Measurements from ENCODE around the gene SERTAD4. TPM values are rescaled to one million over a fixed set of nuclear protein-coding genes. Genes with fewer than 3 reads are reported as not detected.
"Not testable (repeated sequence)": the region's sequence is repeated elsewhere in the genome, so short reads cannot be mapped to it uniquely, and the experiment has no call there.

Gene SERTAD4
- polyA plus RNA-seq (2011; rRNA removed): 6.2 and 8.7 TPM in 2 replicates
- polyA minus RNA-seq (2011; rRNA and poly(A)+ RNA removed): 1.9 and 3.4 TPM in 2 replicates

DNA sequence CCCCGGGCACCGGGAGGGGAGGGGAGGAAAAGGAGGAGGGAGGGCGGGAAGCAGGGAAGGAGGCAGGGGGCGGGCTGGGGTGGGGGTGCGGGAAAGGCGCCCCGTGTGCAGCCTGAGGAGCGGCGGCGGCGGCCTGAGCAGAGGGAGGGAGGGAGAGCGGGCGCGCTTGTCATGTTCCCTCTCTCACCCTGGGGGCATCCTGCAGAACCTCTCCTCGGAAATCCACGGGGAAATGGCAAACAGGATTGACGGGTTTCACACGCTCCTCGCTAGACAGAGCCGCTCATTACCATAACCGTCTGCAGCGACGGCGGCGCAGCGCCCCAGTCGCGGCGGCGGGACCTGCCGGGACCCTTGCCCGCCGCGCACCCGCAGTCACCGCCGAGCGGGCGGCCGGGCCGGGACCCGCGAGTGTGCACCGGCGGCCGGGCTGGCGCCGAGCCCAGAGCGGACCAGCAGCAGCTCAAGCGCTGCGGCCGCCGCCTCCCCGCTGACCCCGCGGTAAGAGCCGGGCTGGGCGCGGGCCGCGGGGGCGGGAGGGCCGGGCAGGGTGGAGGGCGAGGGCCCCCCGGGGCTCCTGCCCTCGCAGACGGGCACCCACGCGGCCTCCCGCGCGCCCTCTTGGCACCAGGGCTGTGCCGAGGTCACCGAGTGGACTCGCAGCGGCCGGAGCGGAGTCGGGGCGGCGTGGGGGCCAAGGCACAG, at the start of gene SERTAD4:
TSS of gene SERTAD4 (plus strand) at position 286 of the 705 bp plus-strand sequence. CDS start 5,165 bp downstream, outside the sequence.
- ChIA-PET POLR2A (interaction anchor here (0.6 to 2.1 kb wide), 3 partner anchors 22 to 66 kb away, joined by 7 to 14 read pairs (median 12); no protein-coding TSS in a partner anchor), CTCF (interaction anchor here (1.0 to 2.3 kb wide), 6 partner anchors 11 to 90 kb away, joined by 3 to 8 read pairs (median 5); no protein-coding TSS in a partner anchor)
- Histone ChIP-seq H3K27me3 (ENCODE audit: control insufficient read depth, insufficient read depth, low read length) (no peaks in the 10 kb centered on the region), H3K36me3 (ENCODE audit: control insufficient read depth, insufficient read depth, low read length) (peaks cover 2% of the 10 kb centered on the region), H3K4me3 (ENCODE audit: low read depth, low read length) (peak within 1 kb of the TSS; percentile 59)
- no peak for DNase-seq (ENCODE audit: low read depth)
- no peak for TF ChIP-seq CTCF (IDR thresholded peaks at IDR 0.05; ENCODE audit: insufficient read depth, low read depth, low read length)

DNA sequence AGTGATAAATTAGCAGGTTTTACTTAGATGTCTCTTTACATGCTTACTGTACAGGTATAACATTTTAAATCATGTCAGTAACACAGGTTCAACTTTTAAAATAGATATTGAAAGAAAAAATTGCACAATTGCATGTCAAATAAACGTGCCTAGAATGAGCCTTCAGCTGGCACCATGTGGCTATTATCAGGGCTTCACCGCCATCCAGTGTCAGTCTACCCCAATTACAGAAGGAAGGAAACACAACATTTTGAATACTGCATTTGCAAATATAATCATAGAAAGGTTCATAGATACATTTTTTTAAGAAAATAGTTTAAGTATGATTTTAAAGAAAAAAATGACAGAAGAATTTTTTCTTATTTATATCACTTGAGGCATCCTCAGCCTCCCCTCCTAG, 47.5 kb upstream of the SERTAD4 start:
- ChIA-PET POLR2A (no interaction called here), CTCF (no interaction called here)
- Histone ChIP-seq H3K4me3 (ENCODE audit: low read depth, low read length) (no peak overlapping the region), H3K27me3 (ENCODE audit: control insufficient read depth, insufficient read depth, low read length) (no peaks in the 10 kb centered on the region), H3K36me3 (ENCODE audit: control insufficient read depth, insufficient read depth, low read length) (no peaks in the 10 kb centered on the region)
- no peak for TF ChIP-seq CTCF (IDR thresholded peaks at IDR 0.05; ENCODE audit: insufficient read depth, low read depth, low read length)
- no peak for DNase-seq (ENCODE audit: low read depth)

GRCh38 chr1:210187849-210188606, 44.6 kb upstream of the SERTAD4 start:
- POLR2A ChIA-PET; H3K36me3 ChIP-seq (ENCODE audit: control insufficient read depth, insufficient read depth, low read length); CTCF ChIA-PET; H3K27me3 ChIP-seq (ENCODE audit: control insufficient read depth, insufficient read depth, low read length); H3K4me3 ChIP-seq (ENCODE audit: low read depth, low read length): not testable (repeated sequence)
- peak; percentile 31 for DNase-seq (ENCODE audit: low read depth)

GRCh38 chr1:210189426-210189825, 43.2 kb upstream of the SERTAD4 start:
- H3K4me3 ChIP-seq (ENCODE audit: low read depth, low read length): no peak overlapping the region
- no peaks in the 10 kb centered on the region for H3K27me3 ChIP-seq (ENCODE audit: control insufficient read depth, insufficient read depth, low read length)
- H3K36me3 ChIP-seq (ENCODE audit: control insufficient read depth, insufficient read depth, low read length): no peaks in the 10 kb centered on the region
- TF ChIP-seq CTCF (IDR thresholded peaks at IDR 0.05; ENCODE audit: insufficient read depth, low read depth, low read length): no peak
- DNase-seq (ENCODE audit: low read depth): no peak
- ChIA-PET POLR2A (no interaction called here), CTCF (interaction anchor here (1.3 kb wide), 1 partner anchor 46 kb away, joined by 3 read pairs; no protein-coding TSS in a partner anchor)

DNA sequence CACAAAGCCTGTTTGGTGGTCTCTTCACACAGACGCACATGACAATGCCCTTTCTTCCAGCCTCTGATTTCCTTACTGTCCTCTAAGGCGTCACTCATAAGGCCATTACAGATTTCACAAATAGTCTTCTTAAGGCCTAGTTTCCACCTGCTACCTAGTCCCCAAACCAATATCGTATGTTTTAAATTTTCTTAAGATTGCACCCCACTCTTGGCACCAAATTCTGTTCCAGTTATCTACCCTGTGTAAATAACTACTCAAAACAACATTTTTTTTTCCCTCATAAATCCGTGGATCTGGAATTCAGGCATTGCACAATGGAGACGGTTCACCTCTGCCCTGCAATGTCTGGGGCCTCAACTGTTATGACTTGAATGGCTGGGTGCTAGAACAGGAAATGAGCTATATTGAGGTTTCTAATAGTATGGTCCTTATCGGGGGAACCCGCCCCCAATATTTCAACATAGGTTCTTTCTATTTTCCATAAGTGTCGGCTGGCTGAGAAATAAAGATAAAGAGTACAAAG, 36.9 kb upstream of the SERTAD4 start:
- CTCF ChIA-PET: no interaction called here
- POLR2A ChIA-PET: no interaction called here
- no peaks in the 10 kb centered on the region for H3K36me3 ChIP-seq (ENCODE audit: control insufficient read depth, insufficient read depth, low read length)
- no peak for TF ChIP-seq CTCF (IDR thresholded peaks at IDR 0.05; ENCODE audit: insufficient read depth, low read depth, low read length)
- H3K4me3 ChIP-seq (ENCODE audit: low read depth, low read length): no peak overlapping the region
- DNase-seq (ENCODE audit: low read depth): no peak
- no peaks in the 10 kb centered on the region for H3K27me3 ChIP-seq (ENCODE audit: control insufficient read depth, insufficient read depth, low read length)

- CTCF ChIA-PET: not testable (repeated sequence)
Observed at GRCh38 chr1:210196266-210196665, 36.3 kb upstream of the SERTAD4 start.

More at GRCh38 chr1:210196266-210196665, 36.3 kb upstream of the SERTAD4 start:
- H3K4me3 ChIP-seq (ENCODE audit: low read depth, low read length); H3K27me3 ChIP-seq (ENCODE audit: control insufficient read depth, insufficient read depth, low read length); DNase-seq (ENCODE audit: low read depth); H3K36me3 ChIP-seq (ENCODE audit: control insufficient read depth, insufficient read depth, low read length); POLR2A ChIA-PET: not testable (repeated sequence)

Data from BJ (cell line).